GM13976 (cell line): ENCODE data around the gene VGLL4.

ENCODE experiments used
- DNase-seq: peaks from one replicate; pipeline ENCODE4 v3.0.0; 2012; ENCODE audit warnings: low spot score
- in situ Hi-C: fragments of 300-500 bp; cut with MboI; formaldehyde crosslinking; loops from one replicate; pipeline ENCODE4 v1.12.0; 2022; ENCODE audit warnings: low sequenced_read_pairs, mixed read lengths, inconsistent platforms; ENCODE audit not compliant: unreplicated experiment
- TF ChIP-seq, protein P1 (sequence below): IDR thresholded peaks from 2 replicates; pipeline ENCODE4 v1.5.1; 2012; ENCODE audit warnings: borderline replicate concordance, mild to moderate bottlenecking; ENCODE audit not compliant: insufficient read depth; ENCODE audit errors: extremely low read depth, missing control alignments, control extremely low read depth

Gene VGLL4

DNA sequence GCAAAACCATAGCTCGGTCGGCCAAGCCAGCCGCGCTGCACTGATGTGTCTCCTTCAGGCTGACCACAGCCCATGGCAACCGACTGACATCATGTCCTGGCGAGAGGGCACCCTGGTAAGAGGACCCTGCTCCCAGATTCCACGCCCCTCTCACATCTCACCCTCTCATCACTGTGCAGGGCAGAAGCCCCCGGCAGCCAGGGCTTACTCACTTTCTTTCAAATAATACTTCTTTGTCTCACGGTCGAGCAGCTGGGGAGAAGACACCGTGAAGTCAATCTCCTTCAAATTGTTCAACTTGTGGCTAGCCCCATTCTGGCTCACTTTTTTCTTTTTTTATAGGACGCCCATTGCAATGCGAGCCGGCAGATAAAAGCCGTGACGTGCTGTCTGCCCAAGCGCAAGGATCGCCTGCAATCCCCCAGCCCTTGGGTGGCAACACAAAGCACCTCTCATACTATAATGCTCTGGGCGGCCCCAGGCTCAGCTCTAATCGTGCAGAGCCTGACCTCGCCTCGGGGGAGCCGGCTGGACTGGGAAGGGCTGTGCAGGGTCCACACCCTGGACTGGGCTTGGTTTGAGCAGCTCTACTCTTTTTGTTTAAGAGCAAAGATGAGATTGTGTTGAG is 33.6 kb downstream of the VGLL4 start:
- no peak for DNase-seq
- TF ChIP-seq, protein P1, sequence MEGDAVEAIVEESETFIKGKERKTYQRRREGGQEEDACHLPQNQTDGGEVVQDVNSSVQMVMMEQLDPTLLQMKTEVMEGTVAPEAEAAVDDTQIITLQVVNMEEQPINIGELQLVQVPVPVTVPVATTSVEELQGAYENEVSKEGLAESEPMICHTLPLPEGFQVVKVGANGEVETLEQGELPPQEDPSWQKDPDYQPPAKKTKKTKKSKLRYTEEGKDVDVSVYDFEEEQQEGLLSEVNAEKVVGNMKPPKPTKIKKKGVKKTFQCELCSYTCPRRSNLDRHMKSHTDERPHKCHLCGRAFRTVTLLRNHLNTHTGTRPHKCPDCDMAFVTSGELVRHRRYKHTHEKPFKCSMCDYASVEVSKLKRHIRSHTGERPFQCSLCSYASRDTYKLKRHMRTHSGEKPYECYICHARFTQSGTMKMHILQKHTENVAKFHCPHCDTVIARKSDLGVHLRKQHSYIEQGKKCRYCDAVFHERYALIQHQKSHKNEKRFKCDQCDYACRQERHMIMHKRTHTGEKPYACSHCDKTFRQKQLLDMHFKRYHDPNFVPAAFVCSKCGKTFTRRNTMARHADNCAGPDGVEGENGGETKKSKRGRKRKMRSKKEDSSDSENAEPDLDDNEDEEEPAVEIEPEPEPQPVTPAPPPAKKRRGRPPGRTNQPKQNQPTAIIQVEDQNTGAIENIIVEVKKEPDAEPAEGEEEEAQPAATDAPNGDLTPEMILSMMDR = no peak
- in situ Hi-C loops = no loop called here

DNA sequence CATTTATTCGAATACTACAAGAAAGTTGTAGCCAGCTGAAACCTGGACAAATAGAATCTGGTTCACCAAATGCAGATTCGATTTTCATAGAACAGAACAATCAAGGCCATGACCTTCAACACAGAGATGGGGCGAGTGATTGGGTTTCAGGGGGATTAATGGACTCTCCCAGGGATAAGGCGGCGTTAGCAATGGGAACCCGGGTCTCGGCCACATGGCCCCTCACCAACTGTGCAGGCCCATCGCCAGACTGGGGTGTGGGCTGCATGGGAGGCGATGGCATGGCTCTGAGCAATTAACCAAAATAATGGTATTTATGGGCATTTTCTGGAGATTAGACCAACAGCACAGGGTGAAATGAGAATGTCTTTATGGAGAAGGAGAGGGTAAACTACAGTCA is 34.2 kb downstream of the VGLL4 start:
- TF ChIP-seq, protein P1 = no peak
- in situ Hi-C loops = no loop called here

DNA sequence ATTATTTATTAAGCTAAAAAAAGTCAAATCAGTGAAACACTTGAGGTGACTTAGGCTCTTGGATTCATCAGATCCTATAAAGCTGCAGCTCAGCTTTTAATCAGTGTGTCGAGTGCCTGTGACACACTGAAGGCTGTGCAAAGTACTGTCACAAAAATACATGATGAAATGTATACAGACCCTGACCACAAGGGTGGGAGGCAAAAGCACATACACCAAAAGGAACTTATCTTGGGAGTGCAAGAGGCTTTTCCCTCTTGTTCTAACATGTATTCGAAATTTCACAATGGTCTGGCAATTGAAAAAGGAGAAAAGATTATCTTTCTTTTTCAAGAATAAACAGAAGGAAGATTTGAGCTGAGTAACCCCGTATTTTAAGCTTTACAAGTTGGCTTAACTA is 35.9 kb downstream of the VGLL4 start:
- in situ Hi-C loops = no loop called here
- TF ChIP-seq, protein P1 = no peak
- DNase-seq = no peak

More for the DNA sequence above, 34.2 kb downstream of the VGLL4 start:
- DNase-seq = no peak

DNA sequence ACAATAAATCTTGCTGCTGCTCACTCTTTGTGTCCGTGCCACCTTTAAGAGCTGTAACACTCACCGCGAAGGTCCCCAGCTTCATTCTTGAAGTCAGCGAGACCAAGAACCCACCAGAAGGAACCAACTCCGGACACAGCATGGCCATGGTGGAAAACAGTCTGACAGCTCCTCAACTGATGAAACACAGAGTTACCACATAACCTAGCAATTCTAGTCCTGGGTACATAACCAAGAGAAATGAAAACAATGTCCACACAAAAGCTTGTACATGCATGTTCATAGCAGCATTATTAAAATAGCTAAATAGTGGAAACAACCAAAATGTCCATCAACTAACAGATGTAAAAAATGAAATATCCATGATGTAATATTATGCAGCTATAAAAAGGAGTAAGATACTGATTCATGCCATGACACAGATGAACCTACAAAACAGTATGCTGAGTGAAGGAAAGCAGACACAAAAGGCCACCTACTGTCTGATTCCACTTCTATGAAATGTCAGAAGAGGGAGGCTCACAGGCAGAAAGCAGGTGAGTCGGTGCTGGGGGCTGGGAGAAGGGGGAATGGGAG is 36.8 kb downstream of the VGLL4 start:
- TF ChIP-seq, protein P1 = no peak
- no peak for DNase-seq
- in situ Hi-C loops = no loop called here

DNA sequence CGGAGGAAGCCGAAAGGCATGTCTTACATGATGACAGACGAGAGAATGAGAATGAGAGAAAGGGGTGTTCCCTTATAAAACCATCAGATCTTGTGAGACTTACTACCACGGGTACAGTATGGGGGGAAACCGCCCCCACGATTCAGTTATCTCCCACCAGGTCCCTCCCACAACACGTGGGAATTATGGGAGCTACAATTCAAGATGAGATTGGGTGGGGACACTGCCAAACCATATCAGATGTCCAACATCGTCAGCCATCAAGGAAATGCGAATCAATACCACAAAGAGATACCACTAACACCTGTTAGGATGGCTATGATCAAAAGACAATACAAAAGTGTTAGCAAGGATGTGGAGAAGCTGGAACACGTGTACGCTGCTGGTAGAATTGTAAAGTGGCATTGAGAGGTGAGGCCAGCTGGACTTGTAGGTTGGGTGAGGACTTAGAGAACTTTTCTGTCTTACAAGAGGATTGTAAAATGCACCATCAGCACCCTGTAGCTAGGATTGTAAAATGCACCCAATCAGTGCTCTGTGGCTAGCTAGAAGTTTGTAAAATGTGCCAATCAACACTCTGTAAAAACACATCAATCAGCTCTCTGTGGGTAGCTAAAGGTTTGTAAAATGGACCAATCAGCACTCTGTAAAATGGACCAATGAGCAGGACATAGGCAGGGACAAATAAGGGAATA is 37.5 kb downstream of the VGLL4 start:
- TF ChIP-seq, protein P1 = no peak
- in situ Hi-C loops = no loop called here
- DNase-seq = no peak

DNA sequence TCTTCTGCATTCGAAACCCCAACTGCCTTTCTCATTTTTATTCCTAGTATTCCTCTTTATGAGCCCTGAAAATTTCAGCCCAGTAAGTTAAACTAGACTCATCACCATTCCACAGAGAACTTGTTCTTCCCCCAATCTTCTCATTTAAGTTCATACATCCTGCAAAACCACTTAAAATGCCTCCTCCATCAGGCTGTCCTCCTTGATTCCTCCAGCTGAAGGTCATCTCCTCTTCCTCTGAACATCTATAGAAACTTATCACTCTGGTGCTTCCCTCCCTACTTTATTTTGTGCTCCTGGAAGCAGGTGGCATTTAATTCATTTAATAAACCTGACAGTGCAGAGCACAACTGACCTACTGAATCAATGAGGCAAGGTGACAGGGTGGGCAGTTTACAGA is 38.3 kb downstream of the VGLL4 start:
- no peak for DNase-seq
- in situ Hi-C loops = no loop called here
- TF ChIP-seq, protein P1 = no peak
